GM21786 (cell line): ENCODE measurements around the gene DPPA4.
"Not testable (repeated sequence)": the region's sequence is repeated elsewhere in the genome, so short reads cannot be mapped to it uniquely, and the experiment has no call there.

Source experiments
- ATAC-seq: cut with Tn5 transposase; IDR thresholded peaks from one replicate; pipeline ENCODE4 v1.9.1; 2021; ENCODE audit not compliant: unreplicated experiment

DPPA4 gene

GRCh38 chr3:109337393-109337792, at the start of gene DPPA4:
Gene DPPA4 (minus strand): TSS chr3:109337546. CDS start chr3:109337517, 29 bp downstream.
- no peak for ATAC-seq

GRCh38 chr3:109385442-109386318, 48.3 kb upstream of the DPPA4 start:
- ATAC-seq, result no peak

DNA sequence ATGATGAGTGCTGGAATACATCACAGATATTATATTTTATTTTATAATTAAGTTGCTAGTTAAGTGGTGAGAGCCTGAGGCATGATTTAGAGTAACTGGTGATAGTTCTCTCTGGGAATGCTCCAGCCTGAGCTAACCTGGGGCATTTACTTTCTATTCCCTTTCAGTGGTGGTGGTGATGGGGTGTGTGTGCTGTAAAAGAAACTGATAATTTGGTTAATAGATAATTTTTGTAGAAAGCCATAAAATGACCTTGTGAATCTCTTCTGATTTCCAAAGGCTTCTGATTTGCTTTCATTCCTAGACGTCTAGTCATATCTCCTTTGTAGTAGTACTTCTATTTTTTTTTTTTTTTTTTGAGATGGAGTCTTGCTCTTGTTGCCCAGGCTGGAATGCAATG, 46.8 kb upstream of the DPPA4 start:
- no peak for ATAC-seq

- ATAC-seq, result no peak
Measured at GRCh38 chr3:109382588-109382987, 45.2 kb upstream of the DPPA4 start.

GRCh38 chr3:109375975-109376374, 38.6 kb upstream of the DPPA4 start:
- no peak for ATAC-seq

DNA sequence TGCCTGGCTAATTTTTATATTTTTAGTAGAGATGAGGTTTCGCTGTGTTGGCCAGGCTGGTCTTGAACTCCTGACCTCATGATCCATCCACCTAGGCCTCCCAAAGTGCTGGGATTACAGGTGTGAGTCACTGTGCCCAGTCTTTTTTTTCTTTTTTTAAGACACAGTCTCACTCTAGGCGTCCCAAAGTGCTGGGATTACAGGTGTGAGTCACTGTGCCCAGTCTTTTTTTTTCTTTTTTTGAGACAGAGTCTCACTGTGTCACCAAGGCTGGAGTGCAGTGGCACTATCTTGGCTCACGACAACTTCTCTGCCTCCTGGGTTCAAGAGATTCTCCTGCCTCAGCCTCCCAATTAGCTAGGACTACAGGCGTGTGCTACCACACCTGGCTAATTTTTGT, 37.1 kb upstream of the DPPA4 start:
- ATAC-seq, result not testable (repeated sequence)

- no peak for ATAC-seq
Measured at GRCh38 chr3:109373933-109374332, 36.6 kb upstream of the DPPA4 start.

GRCh38 chr3:109372639-109373038, 35.3 kb upstream of the DPPA4 start:
- no peak for ATAC-seq

- no peak for ATAC-seq
Measured at GRCh38 chr3:109369510-109369909, 32.2 kb upstream of the DPPA4 start.

DNA sequence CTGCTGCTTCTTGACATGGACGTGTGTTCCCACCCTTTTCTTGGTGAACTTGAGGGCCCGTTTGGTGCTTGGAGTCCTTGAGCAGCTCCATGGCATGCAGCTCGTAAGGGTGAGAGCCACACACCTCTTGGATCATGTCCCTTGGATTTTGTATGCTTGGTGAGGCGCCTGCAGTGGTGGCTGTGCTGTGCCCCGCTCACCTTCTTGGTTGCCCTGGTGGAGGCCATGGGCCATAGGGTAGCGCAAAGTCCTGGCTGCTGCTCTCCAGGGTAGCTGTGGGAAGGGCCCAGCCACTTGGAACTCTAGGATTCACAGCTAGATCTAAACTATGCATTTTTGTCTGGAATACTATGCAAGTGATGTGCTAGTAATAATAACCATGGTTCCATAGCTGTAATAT, 26.7 kb upstream of the DPPA4 start:
- ATAC-seq, result no peak

GRCh38 chr3:109363634-109364033, 26.3 kb upstream of the DPPA4 start:
- no peak for ATAC-seq

DNA sequence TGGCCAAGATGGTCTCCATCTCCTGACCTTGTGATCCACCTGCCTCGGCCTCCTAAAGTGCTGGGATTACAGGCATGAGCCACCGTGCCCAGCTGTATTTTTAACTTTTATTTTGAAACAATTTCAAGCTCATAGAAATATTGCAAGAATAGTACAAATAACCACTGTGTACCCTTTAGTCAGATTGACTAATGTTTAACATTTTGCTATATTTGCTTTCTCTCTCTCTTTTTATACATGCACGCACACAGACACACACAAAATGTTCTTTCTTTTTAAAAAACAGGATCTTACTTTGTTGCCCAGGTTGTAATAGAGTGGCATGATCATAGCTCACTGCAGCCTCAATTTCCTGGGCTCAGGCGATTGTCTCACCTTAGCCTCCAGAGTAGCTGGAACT, 25.5 kb upstream of the DPPA4 start:
- ATAC-seq, result no peak

DNA sequence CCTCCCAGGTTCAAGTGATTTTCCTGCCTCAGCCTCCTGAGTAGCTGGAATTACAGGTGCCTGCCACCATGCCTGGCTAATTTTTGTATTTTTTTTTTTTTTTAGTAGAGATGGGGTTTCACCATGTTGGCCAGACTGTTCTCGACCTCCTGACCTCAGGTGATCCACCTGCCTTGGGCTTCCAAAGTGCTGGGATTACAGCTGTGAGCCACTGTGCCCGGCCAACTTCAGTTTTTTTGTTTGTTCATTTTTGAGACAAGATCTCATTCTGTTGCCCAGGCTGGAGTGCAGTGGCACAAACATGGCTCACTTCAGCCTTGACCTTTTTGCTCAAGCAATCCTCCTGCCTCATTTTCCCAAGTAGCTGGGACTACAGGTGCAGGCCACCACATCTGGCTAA, 21.5 kb upstream of the DPPA4 start:
- not testable (repeated sequence) for ATAC-seq

GRCh38 chr3:109356442-109357155, 19.3 kb upstream of the DPPA4 start:
- no peak for ATAC-seq

DNA sequence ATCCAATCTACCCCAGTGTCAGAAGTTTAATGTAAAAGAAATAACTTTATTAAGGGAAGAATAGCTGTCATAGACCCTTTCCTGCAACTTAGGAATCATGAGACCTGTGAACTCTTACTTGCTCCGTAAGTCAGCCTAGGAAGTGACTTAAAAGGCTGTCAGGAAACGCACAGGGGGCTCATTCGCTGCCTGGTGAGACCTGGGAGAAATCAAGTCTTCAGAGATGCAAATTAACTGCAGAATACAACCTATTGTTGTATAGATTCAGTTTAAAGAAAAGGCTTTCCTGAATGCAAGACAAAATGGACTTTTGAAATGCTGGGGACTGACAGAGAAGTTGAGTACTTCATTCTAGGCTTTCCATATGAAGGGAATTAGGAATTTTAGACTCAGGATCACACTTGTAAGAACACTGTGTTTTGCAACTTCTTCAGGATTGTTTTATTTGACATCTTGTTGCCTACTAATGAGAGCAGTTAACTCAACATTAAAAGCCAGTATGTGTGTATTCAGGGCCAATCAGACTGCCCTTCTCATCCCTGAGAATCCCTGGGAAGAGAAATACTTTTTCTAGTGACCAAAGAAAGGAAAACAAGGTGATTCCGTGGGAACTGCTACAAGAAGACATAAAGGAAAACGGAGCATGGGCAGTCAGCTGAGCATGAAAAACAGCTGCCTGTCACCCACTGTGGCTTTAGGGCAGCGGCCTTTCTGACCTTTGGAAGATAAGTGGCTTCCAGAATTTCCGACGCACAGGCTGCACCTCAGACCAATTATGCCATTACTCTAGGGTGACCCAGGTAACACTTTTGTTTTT, 18.5 kb upstream of the DPPA4 start:
- no peak for ATAC-seq

- ATAC-seq, result no peak
Measured at GRCh38 chr3:109353057-109353456, 15.7 kb upstream of the DPPA4 start.

DNA sequence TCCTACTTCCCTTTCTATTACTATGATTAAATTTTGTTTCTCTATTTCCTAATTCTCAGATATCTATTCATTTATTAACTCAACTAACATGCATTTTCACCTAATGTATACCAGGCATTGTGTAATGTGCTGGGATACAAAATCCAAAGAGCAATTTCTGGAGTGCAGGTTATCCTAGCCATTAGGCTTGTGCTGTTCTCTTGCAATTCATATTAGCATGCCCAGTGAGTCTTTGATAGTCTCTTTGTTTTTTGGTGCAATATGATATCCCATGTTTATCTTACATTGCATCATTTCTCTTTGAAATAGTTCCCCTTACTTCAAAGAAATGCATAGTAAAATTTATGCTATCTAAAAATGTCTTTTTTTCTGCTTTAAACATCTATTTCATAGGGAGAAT, 13.9 kb upstream of the DPPA4 start:
- no peak for ATAC-seq

- ATAC-seq, result no peak
Measured at GRCh38 chr3:109346770-109347295, 9.5 kb upstream of the DPPA4 start.

DNA sequence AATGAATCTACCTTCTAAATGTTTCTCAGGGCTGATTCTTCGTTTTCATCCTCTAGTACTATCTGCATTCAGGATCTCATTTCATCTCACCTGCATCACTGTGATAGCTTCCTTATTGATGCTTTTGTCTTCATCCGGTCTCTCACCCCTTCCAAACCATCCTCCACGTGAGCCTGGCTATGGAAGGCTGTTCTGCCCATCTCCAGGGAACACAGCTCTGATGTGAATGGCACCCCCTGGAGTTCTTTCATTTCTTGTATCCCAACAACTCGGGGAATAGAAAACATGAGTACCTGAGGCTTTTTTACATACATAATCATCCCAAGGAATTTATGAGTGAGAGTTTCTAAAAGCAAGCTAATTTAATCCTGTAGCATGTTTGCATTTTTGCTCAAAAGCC, 8.8 kb upstream of the DPPA4 start:
- no peak for ATAC-seq

DNA sequence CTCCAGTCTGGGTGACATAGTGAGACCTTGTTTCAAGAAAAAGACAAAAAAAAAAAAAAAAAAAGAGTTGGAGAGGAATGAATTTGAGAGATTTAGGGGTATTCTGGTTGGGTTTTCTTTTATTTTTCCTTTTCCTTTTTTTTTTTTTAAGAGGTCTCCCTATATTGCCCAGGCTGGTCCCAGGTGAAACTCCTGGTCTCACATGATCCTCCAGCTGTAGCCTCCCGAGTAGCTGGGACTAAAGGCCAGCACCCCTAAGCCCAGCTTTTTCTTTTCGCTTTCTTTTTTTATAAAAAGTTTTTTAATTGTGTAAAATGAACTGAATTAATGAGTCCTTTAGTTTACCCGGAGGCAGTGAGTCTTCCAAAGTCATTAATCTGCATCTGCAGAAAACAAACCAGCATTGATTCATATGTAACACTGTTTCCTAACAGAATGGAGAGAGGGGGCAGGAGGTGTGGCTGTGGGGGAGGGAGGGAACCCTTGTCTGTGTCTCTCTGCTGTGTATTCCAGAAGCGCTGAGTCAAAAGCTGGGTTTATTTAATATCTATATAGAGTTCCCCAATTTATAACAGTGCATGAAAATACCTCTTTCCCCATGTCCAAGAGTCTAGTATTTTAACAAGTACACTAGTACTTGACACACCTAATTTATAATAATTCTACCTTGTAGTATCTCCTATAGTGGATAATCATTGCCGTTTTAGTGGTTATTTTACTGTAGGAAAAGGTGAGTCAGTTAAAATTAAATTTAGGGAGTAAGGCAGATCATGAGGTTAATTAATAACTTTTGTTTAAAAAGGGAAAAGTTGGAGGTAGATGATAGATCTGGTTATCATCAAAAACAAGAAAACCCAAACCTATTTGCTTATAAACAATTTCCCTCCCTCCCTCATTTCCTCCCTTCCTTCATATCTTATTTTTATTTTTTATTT, 2.6 kb upstream of the DPPA4 start:
- ATAC-seq, result no peak
